ENCODE data around the gene FANCE. TPM values are rescaled to one million over a fixed set of nuclear protein-coding genes. Genes with fewer than 3 reads are reported as not detected.

Gene FANCE
- total RNA-seq: 10 to 100 TPM in 3 of 6 donors, 1 to 10 TPM in 3; 6.1 to 13.3 (median 9.3) TPM

GRCh38 chr6:35452183-35453090, at the start of gene FANCE:
FANCE (plus strand) TSS chr6:35452338; CDS start chr6:35452546, 208 bp downstream.
- Histone ChIP-seq H3K9me3 (no peaks in the 10 kb centered on the region), H3K27ac (peak within 1 kb of the TSS; percentile 62 to 86 (median 76)), H3K4me3 (peak within 1 kb of the TSS; percentile 60 to 95 (median 74)), H3K4me1 (peaks cover 18 to 38% (median 31%) of the 10 kb centered on the region in 4 donors), H3K36me3 (peaks cover 0 to 20% (median 7%) of the 10 kb centered on the region in 4 donors), H3K27me3 (no peaks in the 10 kb centered on the region)
- DNase-seq (peak; percentile 98 to 100), ATAC-seq (ENCODE audit: low FRiP score in 2 of 2) (peak; percentile 96 to 98)
- peak in 1 of 4 donors; percentile 62 for TF ChIP-seq POLR2A (IDR thresholded peaks at IDR 0.05)
- TF ChIP-seq CTCF (IDR thresholded peaks at IDR 0.05): peak in 2 of 6 experiments; percentile 18 to 28
- no peak for TF ChIP-seq EP300 (IDR thresholded peaks at IDR 0.05)
- TF ChIP-seq POLR2AphosphoS5 (IDR thresholded peaks at IDR 0.05): peak; percentile 32 to 73
- WGBS, 2 donors: 1 to 2% methylated on average over 43 to 46 of the region's 87 CpGs

GRCh38 chr6:35402856-35403191, 49.3 kb upstream of the FANCE start:
- DNase-seq (no peak), ATAC-seq (ENCODE audit: low FRiP score in 2 of 2) (no peak)
- no peak overlapping the region for H3K4me3 ChIP-seq
- H3K27me3 ChIP-seq: no peaks in the 10 kb centered on the region
- H3K4me1 ChIP-seq: peaks cover 7 to 32% (median 18%) of the 10 kb centered on the region in 4 donors
- H3K9me3 ChIP-seq: no peaks in the 10 kb centered on the region
- 77 to 79% methylated on average over 5 of the region's 5 CpGs for WGBS, 2 donors
- TF ChIP-seq POLR2AphosphoS5 (IDR thresholded peaks at IDR 0.05): no peak
- TF ChIP-seq EP300 (IDR thresholded peaks at IDR 0.05): no peak
- TF ChIP-seq POLR2A (IDR thresholded peaks at IDR 0.05): no peak
- TF ChIP-seq CTCF (IDR thresholded peaks at IDR 0.05): no peak
- no peaks in the 10 kb centered on the region for H3K36me3 ChIP-seq
- H3K27ac ChIP-seq: no peak overlapping the region

GRCh38 chr6:35403544-35404442, 48.3 kb upstream of the FANCE start:
- Histone ChIP-seq H3K27ac (no peak overlapping the region), H3K9me3 (no peaks in the 10 kb centered on the region), H3K36me3 (no peaks in the 10 kb centered on the region), H3K4me1 (peaks cover 7 to 32% (median 18%) of the 10 kb centered on the region in 4 donors), H3K27me3 (no peaks in the 10 kb centered on the region), H3K4me3 (no peak overlapping the region)
- no peak for TF ChIP-seq EP300 (IDR thresholded peaks at IDR 0.05)
- TF ChIP-seq CTCF (IDR thresholded peaks at IDR 0.05): no peak
- TF ChIP-seq POLR2A (IDR thresholded peaks at IDR 0.05): no peak
- TF ChIP-seq POLR2AphosphoS5 (IDR thresholded peaks at IDR 0.05): no peak
- ATAC-seq (ENCODE audit: low FRiP score in 2 of 2): no peak
- no peak for DNase-seq
- 84 to 92% methylated on average over 8 of the region's 8 CpGs for WGBS, 2 donors

- H3K36me3 ChIP-seq: peaks cover under 1 to 16% (median 8%) of the 10 kb centered on the region in 4 donors
- no peaks in the 10 kb centered on the region for H3K9me3 ChIP-seq
- no peak overlapping the region for H3K27ac ChIP-seq
- H3K27me3 ChIP-seq: no peaks in the 10 kb centered on the region
- peaks cover 5 to 17% (median 12%) of the 10 kb centered on the region in 4 donors for H3K4me1 ChIP-seq
- TF ChIP-seq POLR2AphosphoS5 (IDR thresholded peaks at IDR 0.05): no peak
- TF ChIP-seq CTCF (IDR thresholded peaks at IDR 0.05): no peak
- no peak for TF ChIP-seq POLR2A (IDR thresholded peaks at IDR 0.05)
- no peak for TF ChIP-seq EP300 (IDR thresholded peaks at IDR 0.05)
- no peak overlapping the region for H3K4me3 ChIP-seq
- WGBS, 2 donors: 88 to 93% methylated on average over 17 to 20 of the region's 20 CpGs
- ATAC-seq (ENCODE audit: low FRiP score in 2 of 2): no peak
- no peak for DNase-seq
These were observed 45.2 kb upstream of the FANCE start for GRCh38 chr6:35406711-35407485.
